NCI-H82 treated with DMSO at 0.1 percent for 48 hours (cell line): ENCODE results near the gene KRT20.

Experiments
- DNase-seq: peaks from one replicate; lab custom pipeline; 2025; ENCODE audit not compliant: unreplicated experiment; lab: John Stamatoyannopoulos, UW

The KRT20 gene

DNA sequence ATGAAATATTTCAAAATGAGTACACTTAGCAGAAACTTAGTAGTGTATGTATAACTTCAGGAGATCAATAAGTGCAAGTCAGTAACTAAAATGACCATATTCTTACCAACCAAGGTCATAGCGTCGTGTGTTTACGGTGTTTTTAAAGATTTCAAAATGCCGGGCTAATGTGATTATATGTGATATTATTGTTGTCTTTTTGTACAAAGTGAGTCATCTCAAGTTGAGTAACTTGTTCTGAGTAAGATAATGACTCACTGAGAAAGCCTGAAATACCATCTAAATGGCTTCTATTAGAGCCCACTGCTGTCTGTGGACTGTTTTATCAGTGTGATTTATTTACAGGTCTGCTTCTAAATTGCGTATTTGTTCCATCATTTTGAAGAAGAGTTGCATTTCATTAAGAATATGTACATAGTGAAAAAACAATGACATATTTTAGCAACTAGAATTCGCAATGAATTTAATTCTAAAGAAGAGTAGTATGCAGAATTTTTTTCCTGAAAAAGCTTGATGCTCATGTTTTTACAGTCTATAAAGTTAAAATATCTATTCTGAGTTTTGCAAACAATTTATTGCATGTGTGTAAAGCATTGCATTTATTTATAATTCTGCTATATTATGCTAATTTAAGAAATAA, 30.7 kb downstream of the KRT20 start:
- no peak for DNase-seq

DNA sequence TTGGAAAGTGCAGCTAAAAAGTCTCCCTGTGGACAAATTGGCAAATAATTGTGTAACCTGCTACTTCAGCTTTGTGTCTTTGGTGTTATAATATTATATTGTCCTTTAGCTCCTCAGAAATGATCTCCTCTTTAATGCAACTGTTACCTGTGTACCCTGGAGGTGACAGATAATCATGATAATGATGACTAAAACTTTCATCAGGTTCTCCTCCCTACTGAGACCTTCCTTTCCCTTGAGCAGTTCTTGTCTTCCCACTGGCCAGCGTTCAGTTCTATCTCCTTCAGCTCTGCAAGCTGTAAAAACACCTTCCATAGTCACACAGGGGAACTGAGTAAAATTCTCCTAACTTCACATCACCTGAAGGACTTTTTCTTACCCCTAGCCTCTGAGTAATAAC, 32.7 kb downstream of the KRT20 start:
- DNase-seq = no peak

DNA sequence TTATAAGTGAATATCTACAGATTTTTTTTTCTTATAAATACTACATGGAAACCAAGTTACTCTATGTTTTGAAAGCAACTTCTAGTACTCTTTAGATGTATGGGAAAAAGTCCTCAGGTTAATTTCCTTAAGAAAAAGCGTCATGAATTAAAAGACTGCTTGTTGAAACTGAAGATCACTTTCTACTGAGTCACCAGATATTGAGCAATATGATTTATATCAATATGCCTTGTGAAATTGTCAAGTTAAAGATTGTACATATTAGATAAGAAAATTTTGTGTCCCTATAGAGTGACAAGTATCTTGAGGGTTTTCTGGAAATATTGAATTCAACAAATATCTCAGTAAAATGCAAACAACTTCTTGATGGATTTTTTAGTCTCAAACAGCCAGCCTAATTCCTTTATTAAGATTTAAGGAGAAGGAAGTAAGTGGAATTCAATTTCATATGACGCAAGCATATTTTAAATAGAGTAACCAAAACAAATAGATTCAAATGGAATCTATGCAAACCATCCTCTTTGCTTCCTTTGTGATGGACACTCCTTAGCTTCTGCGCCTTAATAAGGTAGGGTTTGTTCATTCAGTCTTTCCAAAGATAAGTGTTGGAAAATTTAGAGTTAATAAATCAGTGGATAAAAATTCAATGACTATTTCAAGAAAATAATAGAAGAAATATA, 34.6 kb downstream of the KRT20 start:
- DNase-seq = no peak

DNA sequence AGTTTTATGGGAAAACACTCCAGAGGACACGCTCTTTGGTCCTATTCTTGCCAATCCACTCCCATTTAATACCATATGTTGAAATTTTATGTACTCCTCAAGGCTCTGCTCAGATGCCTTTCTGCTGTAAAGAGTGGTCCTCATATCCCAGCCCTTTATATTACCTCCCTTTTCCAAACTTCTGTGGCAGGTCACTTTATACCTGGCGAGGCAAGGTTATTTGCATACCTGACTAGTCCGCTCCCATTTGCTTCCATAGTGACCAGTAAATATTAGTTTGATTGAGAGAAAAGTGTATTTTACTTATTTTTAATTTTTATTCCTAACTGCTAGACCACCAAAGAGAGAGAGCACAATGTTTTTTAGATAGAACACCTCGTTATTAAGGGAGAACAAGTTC, 35.3 kb downstream of the KRT20 start:
- DNase-seq = no peak

DNA sequence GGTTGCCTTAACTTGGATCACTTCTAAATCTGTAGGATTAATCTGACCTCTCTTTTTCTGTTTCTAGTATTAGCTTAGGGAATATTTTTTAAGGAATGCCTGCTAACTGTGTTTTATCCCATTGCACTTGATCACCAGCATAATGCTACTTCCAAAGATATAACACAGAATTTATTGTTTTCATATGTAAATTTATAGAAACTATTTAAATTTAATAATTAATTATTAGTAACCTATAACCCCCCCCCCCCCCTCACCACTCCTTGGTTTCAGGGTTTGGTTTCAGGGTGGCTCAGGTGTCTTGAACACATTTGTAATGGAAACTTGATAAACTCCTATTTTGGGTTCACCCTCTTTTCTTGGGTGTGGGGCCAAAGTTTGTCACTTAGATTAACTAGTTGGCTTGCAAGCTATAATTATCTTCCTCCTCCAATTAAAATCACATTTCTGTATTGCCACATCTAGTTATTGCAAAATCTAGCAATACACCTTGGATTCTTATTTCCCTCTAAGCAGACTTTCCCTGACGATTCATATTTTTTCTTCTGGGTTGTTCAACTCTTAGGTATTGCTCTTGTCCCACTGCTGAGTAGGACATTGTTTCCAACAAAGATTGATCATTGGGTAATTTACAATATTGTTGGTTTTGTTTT, 36.3 kb downstream of the KRT20 start:
- no peak for DNase-seq

DNA sequence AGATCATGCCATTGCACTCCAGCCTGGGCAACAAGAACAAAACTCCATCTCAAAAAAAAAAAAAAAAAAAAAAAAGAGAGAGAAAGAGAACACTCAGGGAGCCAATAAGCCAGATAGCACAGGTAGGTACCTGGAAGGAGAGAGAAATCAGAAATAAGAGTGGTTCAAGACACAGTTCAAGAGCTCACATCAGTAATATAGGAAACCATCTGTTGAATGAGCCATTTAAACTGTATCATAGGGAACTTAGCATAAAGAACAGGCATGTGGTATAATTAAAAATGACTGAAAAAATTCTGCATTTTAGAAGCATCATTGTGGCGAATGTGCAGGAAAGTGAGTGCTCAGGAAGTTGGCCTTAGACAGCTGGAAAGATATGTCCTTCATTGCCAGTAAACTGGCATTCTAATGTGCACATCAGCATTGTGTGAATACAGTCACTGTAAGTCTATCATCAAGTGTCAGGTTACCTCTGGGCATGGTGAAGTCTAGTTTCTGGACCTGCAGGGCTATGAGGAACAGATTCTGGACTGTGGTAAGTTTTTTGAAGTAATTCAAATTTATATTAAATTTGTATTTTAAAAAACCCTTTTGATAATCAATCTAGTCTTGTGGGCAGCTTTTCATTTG, 38.4 kb downstream of the KRT20 start:
- no peak for DNase-seq

DNA sequence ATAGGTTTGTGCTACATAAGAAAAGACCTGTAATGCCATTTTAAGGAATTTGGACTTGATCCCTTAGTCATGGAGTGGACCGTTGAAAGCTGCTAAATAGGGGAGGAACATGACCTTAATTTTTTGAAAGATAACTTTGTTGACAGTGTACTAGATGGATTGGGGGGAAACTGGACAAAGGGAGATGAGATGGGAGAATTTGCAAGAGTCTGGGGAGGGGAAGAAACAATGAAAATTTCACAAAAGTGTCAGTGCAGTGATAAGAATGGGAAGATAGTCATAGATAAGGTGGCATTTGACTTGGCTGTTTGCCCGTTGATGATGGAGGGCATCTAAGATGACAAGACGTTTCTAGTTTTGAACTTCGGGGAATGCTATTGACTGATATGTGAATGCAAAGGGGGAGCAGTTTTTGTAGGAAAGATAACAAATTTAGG, 40.4 kb downstream of the KRT20 start:
- no peak for DNase-seq

DNA sequence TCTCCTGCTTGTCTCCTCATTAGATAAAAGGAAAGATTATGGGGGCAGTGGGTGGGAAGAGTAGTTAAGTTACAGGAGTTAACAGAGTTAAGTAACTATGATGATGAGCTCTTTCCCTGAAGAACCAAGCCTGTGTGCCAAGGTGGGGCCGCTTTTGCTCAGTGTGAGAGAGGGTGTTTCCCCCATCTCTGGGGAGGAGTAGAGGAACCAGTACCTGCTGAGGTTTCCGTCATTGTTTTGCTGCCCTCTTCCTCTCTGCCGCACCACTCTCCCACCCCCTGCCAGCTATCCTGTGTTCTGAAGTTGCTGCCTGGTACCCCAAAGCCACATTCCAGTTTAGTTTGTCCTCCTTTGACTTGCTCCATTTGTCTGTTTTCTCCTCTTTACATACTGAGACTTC, 41.8 kb downstream of the KRT20 start:
- no peak for DNase-seq

DNA sequence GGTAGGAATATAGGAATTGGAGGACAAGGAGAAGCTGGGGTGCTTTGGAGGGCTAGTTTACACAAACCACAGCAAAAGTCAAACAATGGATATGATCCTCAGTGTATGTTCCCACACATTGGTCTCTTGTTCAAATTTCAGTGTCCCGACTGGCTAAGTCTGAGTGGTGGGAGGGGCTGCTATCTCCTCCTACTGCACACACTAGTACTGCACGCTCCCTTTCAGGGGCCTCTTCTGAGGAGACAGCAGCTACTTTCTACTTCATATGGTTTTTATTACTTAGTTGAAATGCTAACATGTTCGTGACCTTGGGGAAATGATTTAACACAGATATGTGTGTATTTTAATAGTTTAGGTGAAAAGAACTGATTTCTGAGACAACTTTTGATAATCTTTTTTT, 43.8 kb downstream of the KRT20 start:
- no peak for DNase-seq

DNA sequence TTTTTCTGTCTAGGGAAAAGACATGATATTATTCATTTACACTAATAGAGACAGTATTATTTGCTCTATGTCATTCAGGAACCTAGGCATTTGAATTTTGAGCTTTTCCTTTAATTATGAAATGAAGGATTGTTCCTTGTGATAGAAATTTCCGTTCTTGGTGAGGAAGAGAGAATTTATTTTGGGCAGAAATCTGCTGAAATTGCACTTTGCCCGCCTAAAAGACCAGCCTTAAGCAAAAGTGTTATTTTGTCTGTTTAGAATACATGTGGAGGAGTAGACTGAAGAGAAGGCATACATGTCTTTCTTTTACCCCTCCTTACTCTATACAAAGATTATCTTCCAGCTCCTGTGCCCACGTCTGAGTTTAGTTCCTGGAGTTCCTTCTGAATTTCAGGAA, 45.8 kb downstream of the KRT20 start:
- DNase-seq = no peak

DNA sequence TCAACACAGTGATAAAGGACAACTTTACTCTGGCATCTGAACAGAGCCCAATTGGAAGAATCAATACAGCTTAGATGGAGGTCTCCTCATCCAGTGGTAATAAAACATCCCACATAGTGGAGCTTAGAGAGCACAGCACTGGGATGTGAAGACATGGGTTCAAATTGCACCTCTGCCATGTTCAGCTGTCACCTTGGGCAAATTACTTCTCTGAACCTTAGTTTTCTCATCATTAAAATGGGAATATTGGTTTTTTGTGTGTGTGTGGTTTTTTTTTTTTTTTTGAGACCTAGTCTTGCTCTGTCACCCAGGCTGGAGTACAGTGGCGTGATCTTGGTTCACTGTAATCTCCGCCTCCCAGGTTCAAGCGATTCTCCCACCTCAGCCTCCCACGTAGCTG, 49.0 kb downstream of the KRT20 start:
- DNase-seq = no peak

DNA sequence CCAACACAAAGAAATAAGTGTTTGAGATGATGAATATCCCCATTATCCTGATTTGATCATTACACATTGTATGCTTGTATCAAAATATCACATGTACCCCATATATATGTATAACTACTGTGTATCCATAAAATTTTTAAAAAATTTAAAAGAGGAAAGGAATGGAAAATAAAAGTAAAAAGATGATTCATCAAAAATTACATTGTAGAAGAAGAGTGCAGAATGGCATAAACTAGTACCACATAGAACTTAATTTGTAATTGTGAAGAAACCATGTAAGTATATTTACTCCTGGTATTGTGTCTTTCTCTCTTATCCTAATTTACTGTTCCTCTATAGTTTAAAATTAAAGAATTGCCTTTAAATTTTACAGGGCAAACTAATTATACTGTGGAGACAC, 51.2 kb downstream of the KRT20 start:
- DNase-seq = no peak

DNA sequence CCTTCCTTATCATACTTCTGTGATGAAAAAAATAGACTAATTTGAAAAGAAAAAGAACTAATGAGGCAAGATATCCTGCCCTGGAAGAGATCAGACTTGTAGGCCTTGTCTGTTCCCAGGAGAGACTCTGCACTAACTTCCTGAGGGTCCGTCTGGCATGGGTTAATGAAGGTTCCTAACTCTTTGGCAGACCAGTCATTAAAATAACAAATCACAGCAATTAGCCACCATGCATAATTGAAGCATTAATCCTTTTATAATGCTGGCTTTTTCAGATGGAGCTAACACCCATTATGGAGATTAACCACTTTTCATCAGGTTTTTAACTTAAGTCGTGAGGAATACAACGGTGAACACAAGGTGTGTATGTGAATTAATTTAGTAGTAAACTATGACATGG, 52.2 kb downstream of the KRT20 start:
- DNase-seq = peak; percentile 4

DNA sequence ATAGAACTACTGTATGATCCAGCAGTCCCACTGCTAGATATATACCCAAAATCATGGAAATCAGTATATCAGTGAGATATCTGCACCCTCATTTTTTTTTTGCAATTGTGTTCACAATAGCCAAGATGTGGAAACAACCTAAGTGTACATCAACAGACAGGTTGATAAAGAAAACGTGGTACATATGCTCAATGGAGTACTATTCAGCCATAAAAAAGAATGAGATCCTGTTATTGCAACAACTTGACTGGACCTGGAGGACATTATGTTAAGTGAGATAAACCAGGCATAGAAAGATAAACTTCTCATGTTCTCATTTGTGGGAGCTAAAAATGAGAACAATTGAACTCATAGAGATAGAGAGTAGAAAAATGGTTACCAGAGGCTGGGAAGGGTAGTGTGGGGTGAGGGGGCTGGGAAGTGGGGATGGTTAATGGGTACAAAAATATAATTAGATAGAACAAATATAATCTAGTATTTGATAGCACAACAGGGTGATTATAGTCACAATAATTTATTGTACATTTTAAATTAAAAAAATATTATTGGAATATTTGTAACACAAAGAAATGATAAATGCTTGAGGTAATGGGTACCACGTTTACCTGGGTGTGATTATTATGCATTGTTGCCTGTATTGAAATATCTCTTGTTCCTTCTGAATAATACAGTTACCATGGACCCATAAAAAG, 54.8 kb downstream of the KRT20 start:
- no peak for DNase-seq

DNA sequence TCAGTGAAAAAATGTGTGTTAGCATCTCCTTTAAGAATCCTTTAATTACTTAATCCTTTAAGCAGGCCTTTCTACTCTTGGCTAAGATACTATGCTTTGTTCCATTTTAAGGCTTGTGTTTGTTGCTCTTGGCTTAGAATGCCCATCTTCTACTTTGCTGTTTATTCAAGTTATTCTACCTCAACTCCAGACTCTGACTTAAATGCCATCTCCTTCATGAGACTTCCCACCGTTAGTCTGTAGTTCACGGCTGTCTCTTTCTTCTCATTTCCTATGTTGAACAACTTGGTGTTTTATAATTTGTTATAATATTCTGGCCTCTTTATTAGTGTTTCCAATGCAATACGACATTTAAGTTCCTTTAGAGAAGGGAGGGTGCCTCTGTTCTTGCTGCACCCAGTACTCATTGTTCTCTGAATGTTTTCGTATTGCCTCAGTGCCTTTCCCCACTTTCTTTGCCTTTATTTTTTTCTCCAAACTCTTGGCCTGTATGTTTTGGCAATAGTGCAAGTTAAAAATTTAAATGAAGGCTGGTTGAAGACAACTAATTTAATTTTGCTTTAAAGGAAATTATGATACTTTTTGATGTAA, 56.5 kb downstream of the KRT20 start:
- no peak for DNase-seq

DNA sequence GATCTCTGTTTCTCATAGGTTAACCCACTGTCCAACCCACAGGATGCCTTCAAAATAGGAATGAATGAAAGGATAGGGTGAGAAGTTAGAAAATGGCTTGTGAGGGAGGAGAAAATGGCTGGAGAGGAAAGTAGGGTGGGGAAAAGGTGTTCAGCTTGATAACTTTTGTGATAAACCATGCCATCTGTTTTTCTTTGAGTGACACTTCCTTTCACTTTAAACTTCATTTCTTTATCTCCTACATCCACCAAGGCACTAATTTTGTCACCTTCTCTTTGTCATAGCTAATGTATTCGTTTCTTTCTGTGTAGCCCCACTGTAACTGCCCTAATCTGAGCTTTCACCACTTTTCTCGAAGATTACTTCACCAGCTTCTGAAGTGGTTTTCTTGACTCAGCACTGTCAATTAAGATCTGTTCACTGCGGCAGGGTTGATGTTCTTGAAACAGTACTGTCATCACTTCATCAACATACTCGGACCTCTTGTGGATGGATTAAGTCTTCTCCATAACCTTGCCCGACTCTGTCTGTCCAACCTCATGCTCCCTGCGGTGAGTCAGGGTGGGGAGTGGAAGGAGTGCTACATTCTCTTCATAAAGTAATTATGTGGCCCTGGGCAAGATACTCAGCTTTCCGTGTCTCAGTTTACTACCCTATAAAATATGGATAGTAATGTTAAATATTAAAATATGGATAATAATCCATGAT, 57.1 kb downstream of the KRT20 start:
- DNase-seq = no peak
